Neutrophil (primary cell): Measurements from ENCODE around the gene GRM6.

ENCODE experiments used
- H3K27ac ChIP-seq: fragments of 200-600 bp; sonication (generic); 2 replicates; pipeline ENCODE4 v1.5.1; 2016; ENCODE audit warnings: mild to moderate bottlenecking, moderate library complexity
- H3K27me3 ChIP-seq: fragments of 200-600 bp; sonication (generic); 2 replicates; pipeline ENCODE4 v1.6.0; 2016; ENCODE audit warnings: mild to moderate bottlenecking
- H3K36me3 ChIP-seq: fragments of 200-600 bp; sonication (generic); 2 replicates; pipeline ENCODE4 v1.5.1; 2017
- H3K4me1 ChIP-seq, 2 experiments: fragments of 200-600 bp in 1 of 2; sonication (generic) in 1 of 2; 1 replicate in 1 of 2; 2 replicates in 1 of 2; pipeline versions ENCODE4 v1.5.1 to v1.6.1; 2013 to 2016; ENCODE audit warnings: low read depth in 1 of 2, low read length in 1 of 2, mild to moderate bottlenecking in 1 of 2, moderate library complexity in 1 of 2; ENCODE audit not compliant: control insufficient read depth in 1 of 2, insufficient read depth in 1 of 2
- H3K4me3 ChIP-seq, 2 experiments: fragments of 200-600 bp in 1 of 2; sonication (generic) in 1 of 2; 1 replicate in 1 of 2; 2 replicates in 1 of 2; pipeline ENCODE4 v1.5.1; 2013 to 2016; ENCODE audit warnings: low read depth in 1 of 2, low read length in 1 of 2, mild to moderate bottlenecking in 1 of 2, moderate library complexity in 1 of 2
- H3K9me3 ChIP-seq: fragments of 200-600 bp; sonication (generic); 2 replicates; pipeline ENCODE4 v1.5.1; 2016
- TF ChIP-seq, protein P1 (sequence below): fragments of 200-600 bp; sonication (generic); IDR thresholded peaks from 2 replicates; pipeline ENCODE4 v1.5.1; 2016; ENCODE audit warnings: antibody characterized with exemption

Gene GRM6

DNA sequence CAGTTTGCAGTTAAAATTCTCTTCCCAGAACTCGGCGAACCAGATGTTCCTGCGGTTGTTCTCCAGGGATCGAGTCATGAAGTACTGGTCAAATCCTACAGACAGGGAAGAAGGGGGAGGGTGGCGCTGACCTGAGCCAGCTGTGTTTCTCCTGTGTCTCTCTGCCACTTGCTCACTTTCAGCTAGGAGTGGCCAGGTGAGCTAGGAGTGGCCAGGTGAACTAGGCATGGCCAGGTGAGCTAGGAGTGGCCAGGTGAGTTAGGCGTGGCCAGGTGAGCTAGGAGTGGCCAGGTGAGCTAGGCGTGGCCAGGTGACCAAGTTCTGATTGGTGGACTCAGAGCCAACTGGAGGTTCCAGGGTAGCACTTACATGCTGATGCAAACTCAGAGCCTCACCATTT is 5.8 kb downstream of the GRM6 start:
- no peaks in the 10 kb centered on the region for H3K9me3 ChIP-seq

DNA sequence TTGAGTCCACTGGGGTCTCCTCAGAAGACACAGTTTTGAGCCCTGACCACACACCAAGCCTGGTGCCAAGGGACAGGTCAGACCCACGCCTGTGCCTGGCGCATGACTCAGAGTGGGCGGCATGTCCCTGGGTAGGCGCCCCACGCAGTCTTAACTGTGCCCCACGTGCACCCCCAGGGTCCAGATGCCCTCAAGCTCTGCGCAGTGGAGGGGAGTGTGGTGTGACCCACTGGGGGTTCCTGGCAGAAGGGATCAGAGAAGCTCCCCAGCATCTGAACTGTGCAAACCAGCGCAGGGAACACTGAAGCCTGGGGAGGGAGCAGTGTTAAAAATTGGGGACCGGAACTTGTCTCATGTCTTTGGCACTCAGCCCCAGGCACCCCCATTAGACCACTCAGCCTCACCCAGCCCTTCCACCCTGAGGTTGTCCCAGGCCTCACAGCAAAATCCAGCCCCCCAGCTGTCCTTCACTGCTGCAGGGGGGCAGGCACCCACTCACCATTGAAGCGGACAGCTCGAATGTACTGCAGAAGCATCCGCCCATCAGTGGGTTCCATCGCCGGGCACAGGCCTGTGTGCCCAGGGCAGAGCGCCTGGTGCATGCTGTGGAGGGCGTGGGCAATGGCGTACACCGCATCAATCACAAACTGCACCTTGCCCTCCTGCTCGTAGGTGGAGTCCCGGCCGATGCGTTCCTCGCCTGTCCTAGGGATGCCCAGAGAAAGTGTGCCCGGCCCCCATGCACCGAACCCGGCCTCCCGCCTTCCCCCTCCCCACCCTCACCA is 6.5 kb downstream of the GRM6 start:
- H3K27ac ChIP-seq: no peak overlapping the region
- peaks cover 16% of the 10 kb centered on the region for H3K27me3 ChIP-seq
- no peaks in the 10 kb centered on the region for H3K4me1 ChIP-seq
- no peaks in the 10 kb centered on the region for H3K36me3 ChIP-seq
- H3K4me3 ChIP-seq: no peak overlapping the region
- TF ChIP-seq, protein P1, sequence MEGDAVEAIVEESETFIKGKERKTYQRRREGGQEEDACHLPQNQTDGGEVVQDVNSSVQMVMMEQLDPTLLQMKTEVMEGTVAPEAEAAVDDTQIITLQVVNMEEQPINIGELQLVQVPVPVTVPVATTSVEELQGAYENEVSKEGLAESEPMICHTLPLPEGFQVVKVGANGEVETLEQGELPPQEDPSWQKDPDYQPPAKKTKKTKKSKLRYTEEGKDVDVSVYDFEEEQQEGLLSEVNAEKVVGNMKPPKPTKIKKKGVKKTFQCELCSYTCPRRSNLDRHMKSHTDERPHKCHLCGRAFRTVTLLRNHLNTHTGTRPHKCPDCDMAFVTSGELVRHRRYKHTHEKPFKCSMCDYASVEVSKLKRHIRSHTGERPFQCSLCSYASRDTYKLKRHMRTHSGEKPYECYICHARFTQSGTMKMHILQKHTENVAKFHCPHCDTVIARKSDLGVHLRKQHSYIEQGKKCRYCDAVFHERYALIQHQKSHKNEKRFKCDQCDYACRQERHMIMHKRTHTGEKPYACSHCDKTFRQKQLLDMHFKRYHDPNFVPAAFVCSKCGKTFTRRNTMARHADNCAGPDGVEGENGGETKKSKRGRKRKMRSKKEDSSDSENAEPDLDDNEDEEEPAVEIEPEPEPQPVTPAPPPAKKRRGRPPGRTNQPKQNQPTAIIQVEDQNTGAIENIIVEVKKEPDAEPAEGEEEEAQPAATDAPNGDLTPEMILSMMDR: no peak
- no peaks in the 10 kb centered on the region for H3K9me3 ChIP-seq

More for the DNA sequence above, 5.8 kb downstream of the GRM6 start:
- Histone ChIP-seq H3K27me3 (peaks cover 23% of the 10 kb centered on the region), H3K4me1 (no peaks in the 10 kb centered on the region), H3K27ac (no peak overlapping the region), H3K36me3 (no peaks in the 10 kb centered on the region), H3K4me3 (no peak overlapping the region)
- TF ChIP-seq, protein P1: no peak

DNA sequence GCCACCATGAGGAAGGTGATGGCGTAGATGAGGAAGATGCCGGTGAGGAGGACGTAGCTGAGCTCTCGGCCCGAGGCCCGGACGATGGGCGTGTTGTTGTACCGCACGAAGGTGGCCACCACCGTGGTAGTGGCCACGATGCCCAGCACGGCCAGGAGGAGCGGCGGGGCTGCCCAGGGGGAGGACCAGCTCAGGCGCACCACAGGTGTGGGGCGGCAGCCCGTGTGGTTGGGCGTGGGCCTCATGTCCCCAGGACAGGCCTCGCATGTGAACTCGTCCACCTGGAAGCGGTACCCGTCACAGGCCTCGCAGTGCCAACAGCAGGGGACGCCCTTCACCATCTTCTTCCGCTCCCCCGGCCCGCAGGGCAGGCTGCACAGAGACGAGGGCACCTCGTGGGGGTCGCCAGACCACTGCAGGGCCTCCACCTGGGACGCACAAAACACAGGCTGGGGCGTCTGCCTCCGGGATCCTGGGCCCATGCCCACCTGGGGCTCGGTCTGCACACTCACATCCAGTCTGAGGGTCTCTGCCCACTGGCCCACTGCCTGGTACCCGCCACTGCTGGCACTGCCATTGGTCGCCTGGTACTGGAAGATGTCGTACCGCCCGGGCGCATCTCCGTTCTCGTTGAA is 8.7 kb downstream of the GRM6 start:
- peaks cover 7% of the 10 kb centered on the region for H3K9me3 ChIP-seq
- no peaks in the 10 kb centered on the region for H3K36me3 ChIP-seq
- no peak overlapping the region for H3K4me3 ChIP-seq
- H3K27me3 ChIP-seq: no peaks in the 10 kb centered on the region
- no peaks in the 10 kb centered on the region for H3K4me1 ChIP-seq
- no peak overlapping the region for H3K27ac ChIP-seq
- TF ChIP-seq, protein P1: no peak

DNA sequence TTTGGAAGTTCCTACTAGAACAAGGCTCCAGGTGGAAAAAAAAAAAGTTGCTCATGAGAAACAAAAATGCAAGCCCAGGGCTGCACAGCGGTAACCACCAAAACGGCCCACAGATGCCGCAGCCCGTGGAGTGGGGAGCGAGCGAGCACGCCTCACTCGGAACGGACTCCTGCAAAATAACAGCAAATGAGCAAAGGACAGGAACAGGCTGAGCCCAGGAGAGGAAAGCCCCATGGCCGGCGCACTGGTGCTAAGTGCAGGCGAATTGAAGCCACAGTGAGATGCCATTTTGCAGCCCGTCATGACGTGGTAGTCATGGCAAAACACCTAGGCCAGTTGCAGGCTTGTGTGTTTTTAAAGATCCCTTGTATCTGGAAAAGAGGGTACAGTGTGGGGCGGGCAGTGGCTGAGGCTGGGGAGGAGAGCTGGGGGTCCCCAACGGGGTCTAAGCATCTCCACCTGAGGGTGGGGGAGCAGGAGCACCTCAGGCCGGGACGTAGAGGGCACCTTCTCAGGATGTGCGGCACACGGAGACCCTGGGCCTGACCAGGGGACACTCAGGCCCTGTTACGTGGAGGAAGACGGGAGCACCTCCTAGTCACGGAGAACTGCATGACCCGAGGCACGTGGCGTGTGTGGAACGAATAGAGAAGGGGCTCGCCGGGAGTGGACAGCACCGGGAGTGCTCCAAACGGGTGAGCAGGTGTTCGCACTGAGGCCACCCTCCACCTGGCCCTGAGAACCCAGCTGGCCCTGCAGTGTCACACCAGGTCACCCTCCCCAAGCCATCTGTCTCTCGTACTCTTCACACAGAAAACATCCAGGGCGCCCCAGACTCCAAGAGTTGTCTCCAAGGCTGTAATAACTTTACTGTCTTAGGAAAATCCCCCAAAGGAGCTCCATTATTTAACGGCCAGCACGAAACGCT is 10.7 kb downstream of the GRM6 start:
- Histone ChIP-seq H3K9me3 (peaks cover 9% of the 10 kb centered on the region), H3K36me3 (no peaks in the 10 kb centered on the region), H3K27ac (no peak overlapping the region), H3K27me3 (no peaks in the 10 kb centered on the region), H3K4me1 (no peaks in the 10 kb centered on the region), H3K4me3 (no peak overlapping the region)
- TF ChIP-seq, protein P1: no peak

DNA sequence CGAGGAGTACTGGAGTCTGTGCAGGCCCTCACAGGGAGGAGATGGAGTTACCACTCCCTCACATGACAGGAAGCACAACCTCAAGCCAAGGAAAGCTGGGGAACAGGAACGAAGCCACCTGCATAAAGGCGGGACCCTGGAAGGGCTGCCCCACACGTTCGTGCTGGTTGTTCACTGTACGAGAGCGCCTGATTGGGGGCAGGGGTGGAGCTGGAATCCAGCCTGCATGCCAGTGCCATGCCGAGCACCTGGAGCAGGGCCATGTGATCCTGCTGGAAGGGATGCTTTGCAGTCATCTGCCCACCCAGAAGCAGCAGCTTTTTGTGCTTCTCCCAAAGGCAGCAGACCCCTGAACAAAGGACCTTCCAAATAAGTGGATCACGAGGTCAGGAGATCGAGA is 11.4 kb downstream of the GRM6 start:
- Histone ChIP-seq H3K36me3 (no peaks in the 10 kb centered on the region), H3K27ac (no peak overlapping the region), H3K27me3 (no peaks in the 10 kb centered on the region), H3K4me1 (no peaks in the 10 kb centered on the region), H3K4me3 (no peak overlapping the region), H3K9me3 (peaks cover 9% of the 10 kb centered on the region)
- TF ChIP-seq, protein P1: no peak
